Esophagus muscularis mucosa (tissue), 4 donors: ENCODE results near the gene TSHZ3. TPM values are rescaled to one million over a fixed set of nuclear protein-coding genes. Genes with fewer than 3 reads are reported as not detected.

Source experiments
- DNase-seq: peaks from one replicate; pipeline ENCODE4 v3.0.0-alpha.2; 2017; ENCODE audit errors: extremely low spot score
- H3K27ac ChIP-seq, 4 donors: fragments of 200-600 bp; sonication (generic); replicated peaks in 1 of 4; 1 replicate in 3 of 4; 2 replicates in 1 of 4; pipeline ENCODE4 v1.5.1; 2016 to 2019; ENCODE audit warnings: mild to moderate bottlenecking in 1 of 4
- H3K27me3 ChIP-seq, 4 donors: fragments of 200-600 bp; sonication (generic); one replicate each; pipeline versions ENCODE4 v1.5.1 to v1.6.0; 2016 to 2019
- H3K36me3 ChIP-seq, 4 donors: fragments of 200-600 bp; sonication (generic); one replicate each; pipeline ENCODE4 v1.5.1; 2016 to 2019
- H3K4me1 ChIP-seq, 4 donors: fragments of 200-600 bp; sonication (generic); one replicate each; pipeline ENCODE4 v1.5.1; 2016 to 2019
- H3K4me3 ChIP-seq, 4 donors: fragments of 200-600 bp; sonication (generic); 1 replicate in 2 of 4; 2 replicates in 2 of 4; pipeline ENCODE4 v1.5.1; 2016 to 2019; ENCODE audit warnings: mild to moderate bottlenecking in 4 of 4, moderate library complexity in 1 of 4
- H3K9me3 ChIP-seq, 4 donors: fragments of 200-600 bp; sonication (generic); 1 replicate in 3 of 4; 2 replicates in 1 of 4; pipeline ENCODE4 v1.5.1; 2016 to 2019
- EP300 ChIP-seq: sonication (generic); formaldehyde crosslinking; IDR thresholded peaks from one replicate; pipeline ENCODE4 v1.6.1; 2017; ENCODE audit warnings: antibody characterized with exemption
- POLR2A ChIP-seq: fragments of 450-650 bp; IDR thresholded peaks from one replicate; pipeline ENCODE4 v1.6.1; 2017; ENCODE audit warnings: antibody characterized with exemption, moderate library complexity, mild to moderate bottlenecking, low read depth
- POLR2AphosphoS5 ChIP-seq, 2 donors: sonication (generic); formaldehyde crosslinking; IDR thresholded peaks; one replicate each; pipeline ENCODE4 v1.6.1; 2017; ENCODE audit warnings: antibody characterized with exemption in 2 of 2
- WGBS: methylation state at CpG from one replicate; pipeline ENCODE4 v1.1.5; 2018; 5-methylcytosine and 5-hydroxymethylcytosine counted together
- intact Hi-C: fragments of 100-400 bp; cut with DNase I; formaldehyde crosslinking; loops from one replicate; pipeline ENCODE4 v1.15.1; 2023
- total RNA-seq, 4 donors: library from RNA; depleted of rRNA; stranded (reverse); fragments of >200 nt; gene quantifications; one replicate each; pipeline versions ENCODE4 v1.1.0 to v1.2.1, GENCODE V29; 2016
- TF ChIP-seq, protein P1 (sequence below), 3 experiments: fragments of 200-600 bp in 2 of 3; fragments of 450-650 bp in 1 of 3; sonication (generic) in 2 of 3; IDR thresholded peaks; one replicate each; pipeline ENCODE4 v1.5.1; 2017 to 2019; ENCODE audit warnings: antibody characterized with exemption in 3 of 3, mild to moderate bottlenecking in 2 of 3, moderate library complexity in 1 of 3

The TSHZ3 gene
- total RNA-seq, 4 donors from 2014 or later = 17.1 to 45.5 (median 24.6) TPM

DNA sequence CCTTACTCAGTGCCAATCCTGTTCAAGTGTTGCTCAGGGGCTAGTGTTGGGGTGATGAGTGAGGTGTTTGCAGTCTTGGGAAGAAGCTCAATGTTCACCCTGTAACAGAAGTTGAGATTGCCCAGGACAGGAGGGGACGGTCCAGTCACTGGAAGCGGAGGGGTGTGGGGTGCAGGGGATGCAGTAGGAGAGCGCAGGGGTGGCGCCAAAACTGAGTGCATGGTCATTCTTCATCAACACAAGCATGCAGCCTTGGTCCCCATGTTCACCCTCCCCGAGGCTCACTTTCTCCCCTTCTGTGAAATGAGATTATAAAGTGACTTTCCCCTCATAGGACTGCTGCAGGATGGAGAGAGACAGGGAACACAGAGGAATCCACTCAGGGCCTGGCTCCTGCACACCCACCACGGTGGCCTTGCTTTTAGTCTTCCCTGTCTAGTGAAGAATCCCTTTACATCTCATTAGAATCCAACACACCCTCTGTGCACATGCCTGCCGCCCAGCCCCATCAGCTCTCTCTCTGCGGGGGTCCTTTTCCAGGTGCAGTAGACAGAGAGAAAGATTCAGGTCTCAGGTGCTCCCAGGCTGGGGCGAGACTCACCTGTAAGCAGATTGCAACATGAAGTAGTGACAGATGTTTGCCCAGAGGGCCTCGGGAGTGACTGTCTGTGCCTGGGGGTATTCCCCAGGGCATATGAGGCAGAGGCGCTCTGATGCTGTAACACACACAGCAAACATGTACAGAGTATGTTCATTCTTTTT lies 93.2 kb downstream of the TSHZ3 start:
- Histone ChIP-seq H3K27ac (no peak overlapping the region), H3K27me3 (no peaks in the 10 kb centered on the region), H3K4me1 (peaks cover 1 to 22% (median 21%) of the 10 kb centered on the region in 4 donors), H3K4me3 (no peak overlapping the region), H3K9me3 (no peaks in the 10 kb centered on the region), H3K36me3 (no peaks in the 10 kb centered on the region)
- TF ChIP-seq EP300 = no peak
- TF ChIP-seq, protein P1, sequence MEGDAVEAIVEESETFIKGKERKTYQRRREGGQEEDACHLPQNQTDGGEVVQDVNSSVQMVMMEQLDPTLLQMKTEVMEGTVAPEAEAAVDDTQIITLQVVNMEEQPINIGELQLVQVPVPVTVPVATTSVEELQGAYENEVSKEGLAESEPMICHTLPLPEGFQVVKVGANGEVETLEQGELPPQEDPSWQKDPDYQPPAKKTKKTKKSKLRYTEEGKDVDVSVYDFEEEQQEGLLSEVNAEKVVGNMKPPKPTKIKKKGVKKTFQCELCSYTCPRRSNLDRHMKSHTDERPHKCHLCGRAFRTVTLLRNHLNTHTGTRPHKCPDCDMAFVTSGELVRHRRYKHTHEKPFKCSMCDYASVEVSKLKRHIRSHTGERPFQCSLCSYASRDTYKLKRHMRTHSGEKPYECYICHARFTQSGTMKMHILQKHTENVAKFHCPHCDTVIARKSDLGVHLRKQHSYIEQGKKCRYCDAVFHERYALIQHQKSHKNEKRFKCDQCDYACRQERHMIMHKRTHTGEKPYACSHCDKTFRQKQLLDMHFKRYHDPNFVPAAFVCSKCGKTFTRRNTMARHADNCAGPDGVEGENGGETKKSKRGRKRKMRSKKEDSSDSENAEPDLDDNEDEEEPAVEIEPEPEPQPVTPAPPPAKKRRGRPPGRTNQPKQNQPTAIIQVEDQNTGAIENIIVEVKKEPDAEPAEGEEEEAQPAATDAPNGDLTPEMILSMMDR (IDR thresholded peaks at IDR 0.05) = no peak
- TF ChIP-seq POLR2A = no peak
- TF ChIP-seq POLR2AphosphoS5 (IDR thresholded peaks at IDR 0.05) = no peak
- intact Hi-C loops = no loop called here
- WGBS = 96% methylated on average over 11 of the region's 11 CpGs
- DNase-seq = peak; percentile 85

DNA sequence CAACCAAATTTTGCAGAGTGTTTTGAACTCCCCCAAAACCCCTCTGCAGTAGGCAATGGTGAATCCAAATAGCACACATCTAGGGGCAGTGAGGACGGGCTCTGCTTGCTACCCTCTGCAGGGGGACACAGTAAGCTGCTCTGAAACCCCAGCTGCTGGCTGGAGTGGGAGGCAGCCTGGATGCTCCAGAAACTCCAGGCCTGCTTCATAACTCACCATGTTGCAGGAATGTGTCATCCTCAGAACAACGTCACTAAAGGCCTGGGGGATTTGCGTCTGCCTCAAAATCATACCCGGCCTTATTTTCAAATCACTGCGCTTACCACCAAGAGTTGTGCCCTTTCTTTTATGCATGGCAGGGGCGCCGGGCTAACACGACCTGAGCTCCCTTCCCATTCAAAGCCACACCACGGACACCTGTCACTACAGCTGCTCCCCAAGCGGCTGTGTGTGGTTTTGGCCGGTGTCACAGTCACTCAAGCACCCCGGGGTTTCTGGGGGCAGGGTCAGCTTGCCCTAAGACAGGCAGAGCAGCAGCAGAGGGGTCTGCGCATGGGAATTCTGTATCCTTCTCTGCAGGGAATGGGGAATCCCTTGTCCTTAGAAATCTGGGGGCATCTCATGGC lies 93.9 kb downstream of the TSHZ3 start:
- no peak overlapping the region for H3K4me3 ChIP-seq
- no peaks in the 10 kb centered on the region for H3K27me3 ChIP-seq
- no peaks in the 10 kb centered on the region for H3K36me3 ChIP-seq
- intact Hi-C loops = no loop called here
- peaks cover 0 to 15% (median 14%) of the 10 kb centered on the region in 4 donors for H3K4me1 ChIP-seq
- TF ChIP-seq POLR2AphosphoS5 (IDR thresholded peaks at IDR 0.05) (no peak), EP300 (no peak), POLR2A (no peak)
- TF ChIP-seq, protein P1 (IDR thresholded peaks at IDR 0.05) = no peak
- no peaks in the 10 kb centered on the region for H3K9me3 ChIP-seq
- peak; percentile 90 for DNase-seq
- H3K27ac ChIP-seq = no peak overlapping the region
- 94% methylated on average over 13 of the region's 13 CpGs for WGBS

DNA sequence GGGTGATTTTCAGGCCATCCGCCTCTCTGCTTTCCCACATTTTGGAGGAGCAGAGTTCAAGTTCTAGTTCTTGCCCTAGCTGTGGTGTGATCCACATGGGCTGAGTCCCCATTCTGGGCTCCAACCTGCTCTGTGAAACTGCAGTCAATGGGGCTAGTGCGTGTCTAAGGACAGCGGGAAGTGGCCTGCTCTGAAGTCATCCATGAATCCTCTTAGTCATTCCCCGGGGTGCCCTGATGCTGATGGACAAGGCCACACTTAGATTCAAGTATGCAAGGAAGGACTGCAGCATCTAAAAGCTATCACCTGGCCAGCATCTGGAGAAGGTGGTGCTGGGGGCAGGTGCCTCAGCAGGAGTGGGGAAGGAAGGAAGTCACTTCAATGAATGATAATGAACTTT lies 94.6 kb downstream of the TSHZ3 start:
- Histone ChIP-seq H3K27ac (no peak overlapping the region), H3K27me3 (no peaks in the 10 kb centered on the region), H3K4me3 (no peak overlapping the region), H3K9me3 (no peaks in the 10 kb centered on the region), H3K36me3 (no peaks in the 10 kb centered on the region), H3K4me1 (peaks cover 0 to 12% (median 11%) of the 10 kb centered on the region in 4 donors)
- intact Hi-C loops = no loop called here
- TF ChIP-seq, protein P1 (IDR thresholded peaks at IDR 0.05) = no peak
- TF ChIP-seq POLR2AphosphoS5 (IDR thresholded peaks at IDR 0.05) = no peak
- TF ChIP-seq EP300 = no peak
- no peak for TF ChIP-seq POLR2A
- no peak for DNase-seq
- WGBS = 100% methylated on average over 3 of the region's 4 CpGs

- Histone ChIP-seq H3K9me3 (no peaks in the 10 kb centered on the region), H3K4me1 (peaks cover 0 to 12% (median 11%) of the 10 kb centered on the region in 4 donors), H3K36me3 (no peaks in the 10 kb centered on the region), H3K4me3 (no peak overlapping the region), H3K27me3 (no peaks in the 10 kb centered on the region), H3K27ac (no peak overlapping the region)
- DNase-seq = no peak
- TF ChIP-seq POLR2A (no peak), EP300 (no peak), POLR2AphosphoS5 (IDR thresholded peaks at IDR 0.05) (no peak)
- TF ChIP-seq, protein P1 (IDR thresholded peaks at IDR 0.05) = no peak
- intact Hi-C loops = no loop called here
- 23% methylated on average over 7 of the region's 7 CpGs for WGBS
These were observed 95.1 kb downstream of the TSHZ3 start for GRCh38 chr19:31254180-31254551.
